ENCODE measurements around the gene CACNA1I. TPM values are rescaled to one million over a fixed set of nuclear protein-coding genes. Genes with fewer than 3 reads are reported as not detected.

The CACNA1I gene
- total and polyA plus RNA-seq, 7 donors, result under 0.01 to 0.95 (median 0.15) TPM; not detected in 3

DNA sequence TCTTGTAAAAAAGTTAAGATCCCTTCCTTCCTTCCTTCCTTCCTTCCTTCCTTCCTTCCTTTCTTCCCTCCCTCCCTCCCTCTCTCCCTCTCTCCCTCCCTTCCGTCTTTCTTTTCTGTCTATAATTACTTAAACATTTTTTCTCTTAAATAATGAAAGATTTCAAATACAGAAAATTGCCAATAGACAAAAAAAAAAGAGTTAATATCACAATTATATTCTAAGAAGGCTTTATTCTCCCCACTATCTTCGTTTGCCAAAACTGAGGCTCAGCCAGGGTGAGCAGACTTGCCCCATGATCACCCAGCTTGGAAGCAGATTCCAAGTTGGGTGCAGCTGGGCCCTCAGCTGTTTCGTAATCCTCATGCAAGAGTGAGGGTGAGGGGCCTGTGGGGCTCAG is 327 bp upstream of the CACNA1I start:
- Histone ChIP-seq H3K9me3 (no peaks in the 10 kb centered on the region), H3K27ac (no peak overlapping the region), H3K4me1 (no peaks in the 10 kb centered on the region), H3K36me3 (no peaks in the 10 kb centered on the region), H3K27me3 (peaks cover 0 to 12% (median 0%) of the 10 kb centered on the region in 3 donors), H3K4me3 (no peak overlapping the region)
- no peak for DNase-seq
- 81 to 88% methylated on average over 3 of the region's 3 CpGs for WGBS, 2 donors
- intact Hi-C loops (cut with DNase I), result no loop called here
- no peak for TF ChIP-seq POLR2AphosphoS5 (IDR thresholded peaks at IDR 0.05)
- no peak for TF ChIP-seq EP300 (IDR thresholded peaks at IDR 0.05)
- TF ChIP-seq POLR2A (IDR thresholded peaks at IDR 0.05), result no peak
- TF ChIP-seq, protein P1, sequence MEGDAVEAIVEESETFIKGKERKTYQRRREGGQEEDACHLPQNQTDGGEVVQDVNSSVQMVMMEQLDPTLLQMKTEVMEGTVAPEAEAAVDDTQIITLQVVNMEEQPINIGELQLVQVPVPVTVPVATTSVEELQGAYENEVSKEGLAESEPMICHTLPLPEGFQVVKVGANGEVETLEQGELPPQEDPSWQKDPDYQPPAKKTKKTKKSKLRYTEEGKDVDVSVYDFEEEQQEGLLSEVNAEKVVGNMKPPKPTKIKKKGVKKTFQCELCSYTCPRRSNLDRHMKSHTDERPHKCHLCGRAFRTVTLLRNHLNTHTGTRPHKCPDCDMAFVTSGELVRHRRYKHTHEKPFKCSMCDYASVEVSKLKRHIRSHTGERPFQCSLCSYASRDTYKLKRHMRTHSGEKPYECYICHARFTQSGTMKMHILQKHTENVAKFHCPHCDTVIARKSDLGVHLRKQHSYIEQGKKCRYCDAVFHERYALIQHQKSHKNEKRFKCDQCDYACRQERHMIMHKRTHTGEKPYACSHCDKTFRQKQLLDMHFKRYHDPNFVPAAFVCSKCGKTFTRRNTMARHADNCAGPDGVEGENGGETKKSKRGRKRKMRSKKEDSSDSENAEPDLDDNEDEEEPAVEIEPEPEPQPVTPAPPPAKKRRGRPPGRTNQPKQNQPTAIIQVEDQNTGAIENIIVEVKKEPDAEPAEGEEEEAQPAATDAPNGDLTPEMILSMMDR (IDR thresholded peaks at IDR 0.05), result no peak

DNA sequence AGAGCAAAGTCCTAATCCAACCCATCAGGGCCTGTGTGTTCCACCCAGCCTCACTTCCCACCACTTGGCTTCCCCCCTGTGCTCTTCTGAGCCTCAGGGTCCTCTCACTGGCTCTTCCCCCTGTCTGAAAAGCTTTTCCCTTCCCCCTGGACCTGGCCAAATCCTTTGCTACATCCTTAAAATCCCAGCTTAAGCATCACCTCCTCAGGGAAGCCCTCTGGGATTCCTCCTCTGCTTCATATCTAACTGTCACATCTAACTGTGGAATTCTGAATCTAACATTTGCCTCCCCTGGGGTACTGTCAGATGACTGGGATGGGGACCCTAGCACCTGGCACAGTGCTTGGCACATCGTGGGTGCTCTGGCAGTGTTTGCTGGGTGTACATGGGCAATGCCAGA is 985 bp downstream of the CACNA1I start:
- intact Hi-C loops (cut with DNase I), result no loop called here
- Histone ChIP-seq H3K27ac (no peak overlapping the region), H3K36me3 (no peaks in the 10 kb centered on the region), H3K4me1 (no peaks in the 10 kb centered on the region), H3K4me3 (no peak overlapping the region), H3K27me3 (peaks cover 0 to 19% (median 0%) of the 10 kb centered on the region in 3 donors), H3K9me3 (no peaks in the 10 kb centered on the region)
- TF ChIP-seq, protein P1 (IDR thresholded peaks at IDR 0.05), result no peak
- TF ChIP-seq POLR2A (IDR thresholded peaks at IDR 0.05) (no peak), POLR2AphosphoS5 (IDR thresholded peaks at IDR 0.05) (no peak), EP300 (IDR thresholded peaks at IDR 0.05) (no peak)
- no peak for DNase-seq
- WGBS, 2 donors, result 24 to 69% methylated on average over 1 of the region's 1 CpG

DNA sequence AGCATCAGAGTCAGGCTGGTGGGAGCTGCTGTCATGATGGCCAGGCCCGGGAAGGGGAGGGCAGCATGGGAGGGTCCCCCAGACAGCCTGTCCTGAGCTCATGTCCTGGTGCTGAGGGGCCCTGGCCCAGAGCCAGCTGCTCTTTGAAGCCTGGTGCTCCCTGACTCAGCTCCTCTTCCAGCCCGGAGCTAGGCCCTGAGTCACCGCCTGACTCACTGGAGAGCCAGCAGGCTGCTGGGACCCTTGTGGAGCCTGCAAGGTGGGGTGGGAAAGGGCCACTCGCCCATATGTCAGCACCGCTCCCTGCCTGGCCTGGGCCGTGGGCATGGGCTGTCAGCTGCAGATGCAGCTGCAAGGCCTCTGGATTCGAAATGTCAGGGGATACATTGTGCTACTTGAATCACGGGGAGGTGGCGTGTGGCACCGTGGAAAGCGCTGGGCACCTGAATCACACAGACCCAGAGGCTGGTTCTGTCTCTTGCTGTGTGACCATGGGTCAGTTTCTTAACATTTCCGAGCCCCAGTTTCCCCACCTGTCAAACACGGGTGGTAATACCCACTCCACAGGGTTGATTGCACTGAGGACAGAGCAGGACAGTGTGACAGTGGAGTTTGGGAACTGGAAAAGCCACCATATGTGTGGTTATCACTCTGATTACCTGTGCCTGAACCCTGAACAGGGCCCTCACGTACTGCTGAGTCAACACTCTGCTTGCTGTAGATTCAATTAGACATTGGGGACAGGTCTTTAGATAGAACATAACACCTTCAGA is 4.4 kb downstream of the CACNA1I start:
- TF ChIP-seq, protein P1 (IDR thresholded peaks at IDR 0.05), result no peak
- TF ChIP-seq POLR2AphosphoS5 (IDR thresholded peaks at IDR 0.05), result no peak
- no peak for TF ChIP-seq EP300 (IDR thresholded peaks at IDR 0.05)
- TF ChIP-seq POLR2A (IDR thresholded peaks at IDR 0.05), result no peak

DNA sequence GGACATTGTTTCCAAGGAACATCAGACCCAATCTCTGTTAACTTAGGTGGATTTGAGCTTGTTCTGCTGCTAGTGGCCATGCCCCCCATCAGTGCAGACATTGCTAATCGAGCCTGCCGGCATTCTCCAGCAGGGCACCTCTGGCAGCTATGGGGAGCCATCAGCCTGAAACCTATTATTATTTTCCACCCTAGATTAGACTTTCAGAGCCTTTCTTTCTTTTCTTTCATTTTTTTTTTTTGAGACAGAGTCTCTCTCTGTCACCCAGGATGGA is 4.9 kb downstream of the CACNA1I start:
- Histone ChIP-seq H3K4me1 (no peaks in the 10 kb centered on the region), H3K27ac (no peak overlapping the region), H3K4me3 (no peak overlapping the region), H3K9me3 (no peaks in the 10 kb centered on the region), H3K27me3 (peaks cover 0 to 34% (median 0%) of the 10 kb centered on the region in 3 donors), H3K36me3 (no peaks in the 10 kb centered on the region)
- 88 to 91% methylated on average over 2 of the region's 2 CpGs for WGBS, 2 donors
- TF ChIP-seq, protein P1 (IDR thresholded peaks at IDR 0.05), result no peak
- TF ChIP-seq POLR2A (IDR thresholded peaks at IDR 0.05) (no peak), EP300 (IDR thresholded peaks at IDR 0.05) (no peak), POLR2AphosphoS5 (IDR thresholded peaks at IDR 0.05) (no peak)
- intact Hi-C loops (cut with DNase I), result no loop called here
- DNase-seq, result no peak

More for the DNA sequence above, 4.4 kb downstream of the CACNA1I start:
- H3K27me3 ChIP-seq, result peaks cover 0 to 34% (median 0%) of the 10 kb centered on the region in 3 donors
- no peaks in the 10 kb centered on the region for H3K36me3 ChIP-seq
- no peaks in the 10 kb centered on the region for H3K4me1 ChIP-seq
- no peaks in the 10 kb centered on the region for H3K9me3 ChIP-seq
- DNase-seq, result no peak
- intact Hi-C loops (cut with DNase I), result no loop called here
- no peak overlapping the region for H3K4me3 ChIP-seq
- 84 to 85% methylated on average over 14 of the region's 14 CpGs for WGBS, 2 donors
- H3K27ac ChIP-seq, result no peak overlapping the region

DNA sequence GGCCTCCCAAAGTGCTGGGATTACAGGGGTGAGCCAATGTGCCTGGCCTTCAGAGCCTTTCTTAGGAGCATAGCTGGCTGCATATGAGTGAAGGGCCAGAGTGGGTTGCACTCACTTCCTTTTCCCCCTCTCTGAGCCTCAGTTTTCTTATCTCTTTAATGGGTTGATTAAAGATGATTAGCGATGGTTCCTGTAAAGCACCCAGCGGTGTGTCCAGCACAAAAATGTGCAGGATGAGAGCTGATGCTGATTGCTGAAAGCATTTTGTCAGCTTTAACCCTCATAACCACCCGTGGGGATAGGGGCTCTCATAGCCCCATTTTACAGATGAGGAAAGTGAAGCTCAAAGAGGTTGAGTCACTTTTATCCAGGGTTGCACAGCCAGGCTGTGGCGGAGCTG is 5.5 kb downstream of the CACNA1I start:
- no peaks in the 10 kb centered on the region for H3K9me3 ChIP-seq
- no peaks in the 10 kb centered on the region for H3K4me1 ChIP-seq
- no peak overlapping the region for H3K4me3 ChIP-seq
- H3K27ac ChIP-seq, result no peak overlapping the region
- peaks cover 0 to 28% (median 0%) of the 10 kb centered on the region in 3 donors for H3K27me3 ChIP-seq
- DNase-seq, result no peak
- intact Hi-C loops (cut with DNase I), result no loop called here
- 83 to 89% methylated on average over 4 of the region's 4 CpGs for WGBS, 2 donors
- TF ChIP-seq EP300 (IDR thresholded peaks at IDR 0.05), result no peak
- TF ChIP-seq, protein P1 (IDR thresholded peaks at IDR 0.05), result no peak
- TF ChIP-seq POLR2A (IDR thresholded peaks at IDR 0.05), result no peak
- TF ChIP-seq POLR2AphosphoS5 (IDR thresholded peaks at IDR 0.05), result no peak
- H3K36me3 ChIP-seq, result no peaks in the 10 kb centered on the region

Measured in sigmoid colon (tissue), 7 donors.